Mesendoderm (in vitro differentiated cells): ENCODE results near the gene KRT77.
"Not testable (repeated sequence)": the region's sequence is repeated elsewhere in the genome, so short reads cannot be mapped to it uniquely, and the experiment has no call there.

Source experiments
- DNase-seq: peaks from one replicate; pipeline ENCODE4 v3.0.0; 2013
- H2AK5ac ChIP-seq: 2 replicates; pipeline ENCODE4 v1.6.1; 2013; ENCODE audit warnings: low read length, inconsistent platforms
- H2BK120ac ChIP-seq: 2 replicates; pipeline ENCODE4 v1.6.1; 2013; ENCODE audit warnings: low read depth, mild to moderate bottlenecking, low read length, moderate library complexity, mixed read lengths
- H2BK15ac ChIP-seq: replicated peaks from 2 replicates; pipeline ENCODE4 v1.6.1; 2013; ENCODE audit warnings: low read depth, mild to moderate bottlenecking, moderate library complexity
- H2BK5ac ChIP-seq: 2 replicates; pipeline ENCODE4 v1.6.1; 2013; ENCODE audit warnings: low read length, inconsistent platforms
- H3K18ac ChIP-seq: 2 replicates; pipeline ENCODE4 v1.6.1; 2013; ENCODE audit warnings: mild to moderate bottlenecking, low read length, mixed read lengths
- H3K23ac ChIP-seq: one replicate; pipeline ENCODE4 v1.6.1; 2013; ENCODE audit warnings: low read length
- H3K27ac ChIP-seq: 2 replicates; pipeline ENCODE4 v1.5.1; 2013; ENCODE audit warnings: low read depth, mild to moderate bottlenecking, inconsistent platforms, low read length, moderate library complexity
- H3K27me3 ChIP-seq: 2 replicates; pipeline ENCODE4 v1.6.1; 2013; ENCODE audit warnings: low read length, control low read depth, mild to moderate bottlenecking, inconsistent platforms; ENCODE audit not compliant: insufficient read depth, poor library complexity
- H3K36me3 ChIP-seq: 2 replicates; pipeline ENCODE4 v1.6.1; 2013; ENCODE audit warnings: low read length, inconsistent platforms; ENCODE audit not compliant: control insufficient read depth, insufficient read depth
- H3K4ac ChIP-seq: one replicate; pipeline ENCODE4 v1.6.1; 2013; ENCODE audit warnings: low read depth, mild to moderate bottlenecking, low read length, moderate library complexity
- H3K4me1 ChIP-seq: 2 replicates; pipeline ENCODE4 v1.6.1; 2013; ENCODE audit warnings: low read depth, low read length, inconsistent platforms; ENCODE audit not compliant: control insufficient read depth
- H3K4me2 ChIP-seq: 2 replicates; pipeline ENCODE4 v1.6.1; 2013; ENCODE audit warnings: low read length
- H3K4me3 ChIP-seq: 2 replicates; pipeline ENCODE4 v1.5.1; 2013; ENCODE audit warnings: mild to moderate bottlenecking, low read length
- H3K56ac ChIP-seq: one replicate; pipeline ENCODE4 v1.6.1; 2013; ENCODE audit warnings: low read length
- H3K79me1 ChIP-seq: 2 replicates; pipeline ENCODE4 v1.6.1; 2013; ENCODE audit warnings: low read length, inconsistent platforms
- H3K79me2 ChIP-seq: 2 replicates; pipeline ENCODE4 v1.6.1; 2013; ENCODE audit warnings: mild to moderate bottlenecking, low read length; ENCODE audit not compliant: control insufficient read depth, insufficient read depth
- H3K9ac ChIP-seq: 2 replicates; pipeline ENCODE4 v1.6.1; 2013; ENCODE audit warnings: low read length, inconsistent platforms
- H4K5ac ChIP-seq: one replicate; pipeline ENCODE4 v1.6.1; 2013; ENCODE audit warnings: low read length
- H4K8ac ChIP-seq: one replicate; pipeline ENCODE4 v1.6.1; 2013; ENCODE audit warnings: low read depth, mild to moderate bottlenecking, control low read depth, low read length, moderate library complexity
- WGBS: extraction: QIAGEN DNeasy Blood & Tissue Kit; methylation state at CpG from one replicate; pipeline ENCODE4 v1.1.7; 2013; ENCODE audit warnings: low lambda C conversion rate, missing lambda C conversion rate; ENCODE audit not compliant: insufficient coverage; ENCODE audit errors: extremely low coverage; 5-methylcytosine and 5-hydroxymethylcytosine counted together

The KRT77 gene

GRCh38 chr12:52669941-52670340, 33.4 kb downstream of the KRT77 start:
- H3K9ac ChIP-seq, H3K4me3 ChIP-seq, H3K27me3 ChIP-seq, H2BK120ac ChIP-seq, H3K27ac ChIP-seq, H4K8ac ChIP-seq, H4K5ac ChIP-seq, H3K36me3 ChIP-seq, H3K79me2 ChIP-seq, H3K4me2 ChIP-seq, H3K18ac ChIP-seq, H2AK5ac ChIP-seq, H3K79me1 ChIP-seq, DNase-seq, H3K4ac ChIP-seq, H3K23ac ChIP-seq, H2BK5ac ChIP-seq, H2BK15ac ChIP-seq, H3K4me1 ChIP-seq, H3K56ac ChIP-seq: not testable (repeated sequence)
- no CpG with 5 or more reads among the region's 3 CpGs for WGBS

- H4K5ac ChIP-seq, result no peak overlapping the region
- no peak overlapping the region for H2BK5ac ChIP-seq
- H3K36me3 ChIP-seq, result no peaks in the 10 kb centered on the region
- H3K23ac ChIP-seq, result no peak overlapping the region
- H3K56ac ChIP-seq, result no peak overlapping the region
- H4K8ac ChIP-seq, result no peak overlapping the region
- no peak overlapping the region for H3K18ac ChIP-seq
- no peak overlapping the region for H3K4me3 ChIP-seq
- H3K4ac ChIP-seq, result no peak overlapping the region
- H2AK5ac ChIP-seq, result no peak overlapping the region
- peaks cover 3% of the 10 kb centered on the region for H3K27me3 ChIP-seq
- H3K4me1 ChIP-seq, result no peaks in the 10 kb centered on the region
- no peak overlapping the region for H3K9ac ChIP-seq
- H2BK15ac ChIP-seq, result no peak overlapping the region
- no peak overlapping the region for H3K27ac ChIP-seq
- H3K4me2 ChIP-seq, result no peak overlapping the region
- H3K79me1 ChIP-seq, result no peaks in the 10 kb centered on the region
- peak; percentile 59 for DNase-seq
- no peaks in the 10 kb centered on the region for H3K79me2 ChIP-seq
- no peak overlapping the region for H2BK120ac ChIP-seq
Observed at GRCh38 chr12:52669426-52669825, 33.9 kb downstream of the KRT77 start.

GRCh38 chr12:52667931-52668330, 35.4 kb downstream of the KRT77 start:
- DNase-seq, result no peak
- no CpG with 5 or more reads among the region's 7 CpGs for WGBS
- Histone ChIP-seq H4K5ac (no peak overlapping the region), H3K4me1 (no peaks in the 10 kb centered on the region), H2BK5ac (no peak overlapping the region), H3K27me3 (peaks cover 2% of the 10 kb centered on the region), H3K4me3 (no peak overlapping the region), H3K4me2 (no peak overlapping the region), H3K27ac (no peak overlapping the region), H3K56ac (no peak overlapping the region), H3K36me3 (no peaks in the 10 kb centered on the region), H2BK15ac (no peak overlapping the region), H3K79me2 (no peaks in the 10 kb centered on the region), H3K79me1 (no peaks in the 10 kb centered on the region), H3K18ac (no peak overlapping the region), H4K8ac (no peak overlapping the region), H3K9ac (no peak overlapping the region), H3K4ac (no peak overlapping the region), H3K23ac (no peak overlapping the region), H2AK5ac (no peak overlapping the region), H2BK120ac (no peak overlapping the region)

- DNase-seq, result peak; percentile 33
- no peak overlapping the region for H2BK5ac ChIP-seq
- no peak overlapping the region for H3K9ac ChIP-seq
- no peak overlapping the region for H3K23ac ChIP-seq
- no peak overlapping the region for H3K18ac ChIP-seq
- no peak overlapping the region for H2BK120ac ChIP-seq
- H2BK15ac ChIP-seq, result no peak overlapping the region
- H3K79me2 ChIP-seq, result no peaks in the 10 kb centered on the region
- no peak overlapping the region for H4K5ac ChIP-seq
- H3K4me1 ChIP-seq, result no peaks in the 10 kb centered on the region
- no peak overlapping the region for H3K4ac ChIP-seq
- no peak overlapping the region for H3K4me2 ChIP-seq
- peaks cover 2% of the 10 kb centered on the region for H3K27me3 ChIP-seq
- no peak overlapping the region for H3K56ac ChIP-seq
- H3K79me1 ChIP-seq, result no peaks in the 10 kb centered on the region
- no peaks in the 10 kb centered on the region for H3K36me3 ChIP-seq
- H3K27ac ChIP-seq, result no peak overlapping the region
- WGBS, result no CpG with 5 or more reads among the region's 9 CpGs
- H2AK5ac ChIP-seq, result no peak overlapping the region
- no peak overlapping the region for H3K4me3 ChIP-seq
- no peak overlapping the region for H4K8ac ChIP-seq
Observed at GRCh38 chr12:52667509-52667908, 35.8 kb downstream of the KRT77 start.

- no peak overlapping the region for H2BK120ac ChIP-seq
- no peak overlapping the region for H3K4ac ChIP-seq
- H4K5ac ChIP-seq, result no peak overlapping the region
- H4K8ac ChIP-seq, result no peak overlapping the region
- no peak overlapping the region for H3K4me2 ChIP-seq
- H3K9ac ChIP-seq, result no peak overlapping the region
- no peak overlapping the region for H3K56ac ChIP-seq
- H3K27me3 ChIP-seq, result no peaks in the 10 kb centered on the region
- H2BK5ac ChIP-seq, result no peak overlapping the region
- H3K36me3 ChIP-seq, result no peaks in the 10 kb centered on the region
- H2AK5ac ChIP-seq, result no peak overlapping the region
- no peak overlapping the region for H3K23ac ChIP-seq
- WGBS, result no CpG with 5 or more reads among the region's 3 CpGs
- no peak overlapping the region for H2BK15ac ChIP-seq
- H3K4me3 ChIP-seq, result no peak overlapping the region
- no peak overlapping the region for H3K27ac ChIP-seq
- no peaks in the 10 kb centered on the region for H3K79me2 ChIP-seq
- no peak for DNase-seq
- H3K18ac ChIP-seq, result no peak overlapping the region
- no peaks in the 10 kb centered on the region for H3K79me1 ChIP-seq
- no peaks in the 10 kb centered on the region for H3K4me1 ChIP-seq
Observed at GRCh38 chr12:52666471-52666870, 36.9 kb downstream of the KRT77 start.

GRCh38 chr12:52663420-52663819, 39.9 kb downstream of the KRT77 start:
- H3K56ac ChIP-seq, result no peak overlapping the region
- H3K23ac ChIP-seq, result no peak overlapping the region
- H3K36me3 ChIP-seq, result no peaks in the 10 kb centered on the region
- H2BK5ac ChIP-seq, result no peak overlapping the region
- H3K27ac ChIP-seq, result no peak overlapping the region
- H3K9ac ChIP-seq, result no peak overlapping the region
- no peaks in the 10 kb centered on the region for H3K79me2 ChIP-seq
- H3K27me3 ChIP-seq, result no peaks in the 10 kb centered on the region
- no peak overlapping the region for H3K4me2 ChIP-seq
- H3K4me1 ChIP-seq, result no peaks in the 10 kb centered on the region
- DNase-seq, result no peak
- no peak overlapping the region for H2AK5ac ChIP-seq
- H2BK15ac ChIP-seq, result no peak overlapping the region
- no peak overlapping the region for H3K4ac ChIP-seq
- no peak overlapping the region for H4K5ac ChIP-seq
- no peak overlapping the region for H2BK120ac ChIP-seq
- no peak overlapping the region for H4K8ac ChIP-seq
- H3K18ac ChIP-seq, result no peak overlapping the region
- no peak overlapping the region for H3K4me3 ChIP-seq
- no peaks in the 10 kb centered on the region for H3K79me1 ChIP-seq
